Hippocampal formation (tissue), 2 donors: ENCODE measurements around the gene POLR2H.

Experiments
- DNase-seq, 2 donors: peaks; one replicate each; lab custom pipeline; 2025; lab: John Stamatoyannopoulos, UW

Gene POLR2H

DNA sequence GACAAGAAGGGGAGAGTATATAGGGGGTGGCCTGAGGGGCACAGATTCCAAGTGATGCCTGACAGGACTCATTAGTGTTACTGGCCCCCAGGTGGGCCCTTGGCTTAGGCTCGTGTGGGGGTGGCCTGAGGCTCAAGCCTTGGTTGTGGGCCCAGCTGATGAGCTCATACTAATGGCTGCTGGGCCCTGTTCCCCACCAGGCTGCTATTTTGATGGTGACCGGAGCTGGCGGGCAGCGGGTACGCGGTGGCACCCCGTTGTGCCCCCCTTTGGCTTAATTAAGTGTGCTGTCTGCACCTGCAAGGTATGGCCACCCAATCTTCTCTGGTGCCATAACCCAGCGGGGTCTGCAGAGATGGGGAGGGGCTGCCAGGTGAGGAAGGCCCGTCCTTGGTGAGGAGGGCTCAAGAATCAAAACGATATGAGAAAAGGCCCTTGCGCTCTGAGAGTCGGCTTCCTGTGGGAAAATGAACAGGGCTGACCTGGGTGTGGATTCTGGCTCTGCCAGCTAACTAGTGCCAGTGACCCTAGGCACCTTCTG, 25.7 kb downstream of the POLR2H start:
- DNase-seq: no peak

- no peak for DNase-seq
Observed at GRCh38 chr3:184388164-184388935, 26.8 kb downstream of the POLR2H start.

GRCh38 chr3:184388936-184389230, 27.4 kb downstream of the POLR2H start:
- no peak for DNase-seq

DNA sequence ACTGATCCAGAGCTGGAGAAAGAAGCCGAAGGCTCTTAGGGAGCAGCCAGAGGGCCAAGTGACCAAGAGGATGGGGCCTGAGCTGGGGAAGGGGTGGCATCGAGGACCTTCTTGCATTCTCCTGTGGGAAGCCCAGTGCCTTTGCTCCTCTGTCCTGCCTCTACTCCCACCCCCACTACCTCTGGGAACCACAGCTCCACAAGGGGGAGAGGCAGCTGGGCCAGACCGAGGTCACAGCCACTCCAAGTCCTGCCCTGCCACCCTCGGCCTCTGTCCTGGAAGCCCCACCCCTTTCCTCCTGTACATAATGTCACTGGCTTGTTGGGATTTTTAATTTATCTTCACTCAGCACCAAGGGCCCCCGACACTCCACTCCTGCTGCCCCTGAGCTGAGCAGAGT, 27.9 kb downstream of the POLR2H start:
- no peak for DNase-seq

- no peak for DNase-seq
Observed at GRCh38 chr3:184389935-184390528, 28.5 kb downstream of the POLR2H start.

DNA sequence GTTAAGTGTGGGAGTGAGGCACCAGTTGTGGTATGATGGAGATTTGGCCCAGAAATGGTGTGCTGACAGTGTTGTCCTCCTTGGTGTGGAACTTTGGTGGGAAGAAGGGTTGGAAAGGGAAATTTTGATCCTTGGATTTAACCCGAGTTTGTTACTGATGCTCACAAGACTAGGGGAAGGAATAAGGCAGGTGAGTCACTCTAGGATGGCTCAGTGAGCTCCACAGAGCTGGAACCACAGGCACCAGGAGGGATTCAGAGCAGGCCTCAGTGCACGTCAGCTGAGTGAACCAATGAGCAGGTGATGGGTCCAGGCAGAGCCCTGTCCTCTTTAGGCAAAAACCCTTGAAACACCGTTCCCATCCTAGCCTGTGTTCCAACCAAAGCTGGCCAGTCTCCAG, 29.8 kb downstream of the POLR2H start:
- DNase-seq: no peak

DNA sequence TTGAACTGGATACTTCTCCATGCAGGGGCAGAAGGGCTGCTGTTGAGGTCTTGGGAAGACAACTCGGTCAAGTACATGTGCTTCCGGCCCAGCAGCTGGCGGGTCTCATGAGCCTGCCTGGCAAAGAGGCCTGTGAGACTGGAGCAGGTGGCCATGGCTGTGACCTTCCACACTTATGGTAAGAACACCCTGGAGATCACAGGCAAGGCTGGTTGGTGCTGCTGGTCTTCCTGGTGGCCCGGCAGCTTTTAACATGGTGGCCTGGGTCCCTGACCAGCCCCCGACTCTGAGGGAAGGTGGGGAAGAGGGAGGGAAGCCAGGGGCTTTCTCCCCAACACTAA, 33.8 kb downstream of the POLR2H start:
- DNase-seq: no peak

DNA sequence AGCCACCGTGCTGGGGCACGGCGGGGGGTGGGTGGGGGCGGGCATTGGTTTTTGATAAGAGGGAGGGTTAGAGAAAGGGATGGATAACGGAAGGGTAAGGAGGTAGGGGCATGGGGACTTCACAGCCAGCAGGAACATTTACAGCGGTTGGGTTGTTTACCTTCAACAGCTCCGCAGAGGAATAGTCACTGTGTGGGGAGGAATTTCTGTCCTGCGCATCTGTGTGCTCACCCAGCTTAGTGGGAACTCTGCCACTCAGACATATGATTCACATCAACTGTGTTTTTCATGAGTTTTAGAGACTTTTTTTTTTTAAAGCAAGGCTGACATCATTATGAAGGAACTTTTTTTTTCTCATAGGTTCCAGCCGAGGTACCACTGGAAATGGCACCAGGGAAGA, 37.9 kb downstream of the POLR2H start:
- DNase-seq: no peak

- DNase-seq: no peak
Observed at GRCh38 chr3:184405075-184406030, 43.8 kb downstream of the POLR2H start.

GRCh38 chr3:184409331-184409926, 47.9 kb downstream of the POLR2H start:
- no peak for DNase-seq

GRCh38 chr3:184409946-184410500, 48.5 kb downstream of the POLR2H start:
- no peak for DNase-seq

- no peak for DNase-seq
Observed at GRCh38 chr3:184414418-184415202, 53.1 kb downstream of the POLR2H start.

GRCh38 chr3:184415203-184415490, 53.6 kb downstream of the POLR2H start:
- no peak for DNase-seq

- peak in 1 of 2 donors; percentile 34 for DNase-seq
Observed at GRCh38 chr3:184417619-184418327, 56.3 kb downstream of the POLR2H start.
